ENCODE results near the gene SMPDL3A.

GRCh38 chr6:122817766-122818165 lies 28.7 kb downstream of the SMPDL3A start:
- TF ChIP-seq POLR2AphosphoS5 (IDR thresholded peaks at IDR 0.05) (no peak), POLR2A (IDR thresholded peaks at IDR 0.05) (no peak)
- TF ChIP-seq, protein P1, sequence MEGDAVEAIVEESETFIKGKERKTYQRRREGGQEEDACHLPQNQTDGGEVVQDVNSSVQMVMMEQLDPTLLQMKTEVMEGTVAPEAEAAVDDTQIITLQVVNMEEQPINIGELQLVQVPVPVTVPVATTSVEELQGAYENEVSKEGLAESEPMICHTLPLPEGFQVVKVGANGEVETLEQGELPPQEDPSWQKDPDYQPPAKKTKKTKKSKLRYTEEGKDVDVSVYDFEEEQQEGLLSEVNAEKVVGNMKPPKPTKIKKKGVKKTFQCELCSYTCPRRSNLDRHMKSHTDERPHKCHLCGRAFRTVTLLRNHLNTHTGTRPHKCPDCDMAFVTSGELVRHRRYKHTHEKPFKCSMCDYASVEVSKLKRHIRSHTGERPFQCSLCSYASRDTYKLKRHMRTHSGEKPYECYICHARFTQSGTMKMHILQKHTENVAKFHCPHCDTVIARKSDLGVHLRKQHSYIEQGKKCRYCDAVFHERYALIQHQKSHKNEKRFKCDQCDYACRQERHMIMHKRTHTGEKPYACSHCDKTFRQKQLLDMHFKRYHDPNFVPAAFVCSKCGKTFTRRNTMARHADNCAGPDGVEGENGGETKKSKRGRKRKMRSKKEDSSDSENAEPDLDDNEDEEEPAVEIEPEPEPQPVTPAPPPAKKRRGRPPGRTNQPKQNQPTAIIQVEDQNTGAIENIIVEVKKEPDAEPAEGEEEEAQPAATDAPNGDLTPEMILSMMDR (IDR thresholded peaks at IDR 0.05): no peak

Data from breast epithelium (tissue), 3 donors.